CD8-positive, alpha-beta memory T cell (primary cell): ENCODE data around the gene PPARD. TPM values are rescaled to one million over a fixed set of nuclear protein-coding genes. Genes with fewer than 3 reads are reported as not detected.
A peak's percentile ranks its signal among the peaks of the same experiment; 100 is the strongest.

Source experiments
- CTCF ChIA-PET: fragments of 350-600 bp; sonication (Branson Sonifier 250); formaldehyde crosslinking; loops from one replicate; lab custom pipeline; 2021; ENCODE audit warnings: antibody characterized with exemption; lab: Charles Lee
- POLR2A ChIA-PET: fragments of 350-600 bp; sonication (Branson Sonifier 250); formaldehyde crosslinking; loops from one replicate; lab custom pipeline; 2021; ENCODE audit warnings: antibody characterized with exemption; lab: Charles Lee
- DNase-seq, 5 donors: peaks; one replicate each; pipeline versions ENCODE4 v3.0.0 to v3.0.0-alpha.2; 2020 to 2022; ENCODE audit warnings: mixed read lengths in 1 of 5
- H3K27ac ChIP-seq: one replicate; pipeline ENCODE4 v1.7.0; 2013; ENCODE audit warnings: low read depth, mild to moderate bottlenecking, low read length, moderate library complexity
- H3K27me3 ChIP-seq: 2 replicates; pipeline ENCODE4 v1.7.0; 2013; ENCODE audit warnings: low read length, mild to moderate bottlenecking; ENCODE audit not compliant: insufficient read depth, poor library complexity, severe bottlenecking
- H3K36me3 ChIP-seq: 2 replicates; pipeline ENCODE4 v1.7.0; 2013; ENCODE audit warnings: mild to moderate bottlenecking, low read length, moderate library complexity; ENCODE audit not compliant: insufficient read depth
- H3K4me1 ChIP-seq: 2 replicates; pipeline ENCODE4 v1.7.0; 2013; ENCODE audit warnings: mild to moderate bottlenecking, low read length, moderate library complexity; ENCODE audit not compliant: insufficient read depth
- H3K4me3 ChIP-seq: 2 replicates; pipeline ENCODE4 v1.7.0; 2013; ENCODE audit warnings: mild to moderate bottlenecking, low read length
- H3K9me3 ChIP-seq: 2 replicates; pipeline ENCODE4 v1.7.0; 2013; ENCODE audit warnings: mild to moderate bottlenecking, low read length
- H3K27ac Mint-ChIP-seq, 8 donors: one replicate each; pipeline ENCODE4 v1.8.0; 2020 to 2021; ENCODE audit warnings: mixed read lengths in 8 of 8, mild to moderate bottlenecking in 6 of 8, inconsistent platforms in 3 of 8, moderate library complexity in 3 of 8
- H3K27me3 Mint-ChIP-seq, 2 donors: one replicate each; pipeline ENCODE4 v1.8.0; 2020 to 2021; ENCODE audit warnings: mixed read lengths in 2 of 2, mild to moderate bottlenecking in 1 of 2, moderate library complexity in 1 of 2
- H3K36me3 Mint-ChIP-seq, 3 donors: one replicate each; pipeline ENCODE4 v1.8.0; 2020 to 2021; ENCODE audit warnings: mixed read lengths in 3 of 3, inconsistent platforms in 1 of 3, mild to moderate bottlenecking in 1 of 3
- H3K4me1 Mint-ChIP-seq, 3 donors: one replicate each; pipeline ENCODE4 v1.8.0; 2020 to 2021; ENCODE audit warnings: mixed read lengths in 3 of 3, inconsistent platforms in 1 of 3, mild to moderate bottlenecking in 1 of 3
- H3K4me3 Mint-ChIP-seq, 7 donors: one replicate each; pipeline ENCODE4 v1.8.0; 2020 to 2021; ENCODE audit warnings: mixed read lengths in 7 of 7, mild to moderate bottlenecking in 6 of 7, moderate library complexity in 4 of 7, inconsistent platforms in 2 of 7
- H3K9me3 Mint-ChIP-seq, 5 donors: one replicate each; pipeline ENCODE4 v1.8.0; 2020 to 2022; ENCODE audit warnings: mixed read lengths in 5 of 5, mild to moderate bottlenecking in 3 of 5, moderate library complexity in 2 of 5, inconsistent platforms in 1 of 5
- polyA plus RNA-seq: library from polyadenylated mRNA; unstranded; fragments of 300-500 nt; fragmentation: Illumina TruSeq; gene quantifications from one replicate; pipeline ENCODE4 v1.2.3, GENCODE V29; 2021
- total RNA-seq, 2 experiments: library from RNA; stranded (reverse); gene quantifications; one replicate each; pipeline ENCODE4 v1.2.3, GENCODE V29; 2021

The PPARD gene
- total and polyA plus RNA-seq, 3 experiments from 2014 or later = 7.7 to 16.2 (median 14.8) TPM

DNA sequence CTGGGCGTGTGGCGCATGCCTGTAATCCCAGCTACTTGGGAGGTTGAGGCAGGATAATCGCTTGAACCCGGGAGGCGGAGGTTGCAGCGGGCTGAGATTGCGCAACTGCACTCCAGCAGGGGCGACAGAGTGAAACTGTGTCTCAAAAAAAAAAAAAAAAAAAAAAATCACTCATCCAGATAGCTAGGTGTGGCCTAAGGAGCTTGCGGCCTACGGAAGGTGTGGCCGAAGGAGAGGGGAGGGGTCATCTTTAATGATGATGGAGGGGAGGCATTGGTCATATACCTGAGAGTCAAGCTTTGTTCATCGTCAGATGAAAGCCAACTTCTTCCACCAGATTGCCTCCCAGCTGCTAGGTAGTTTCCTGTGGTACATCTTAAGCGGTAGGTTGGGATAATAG is 801 bp upstream of the PPARD start:
- ChIA-PET CTCF (interaction anchor here (0.6 to 6.7 kb wide), 32 partner anchors 9 to 397 kb away, joined by 3 to 111 read pairs (median 5); partner anchors contain the start of genes ARMC12, DEF6, FANCE and RPL10A), POLR2A (interaction anchor here (0.5 to 1.5 kb wide), 8 partner anchors 9 to 1568 kb away, joined by 3 to 7 read pairs (median 4); partner anchors contain the start of genes DEF6 and FANCE)
- no peak for DNase-seq
- peaks cover 0 to 22% (median 4%) of the 10 kb centered on the region in 3 donors for H3K36me3 Mint-ChIP-seq
- peak overlapping the region in 2 of 8 donors; percentile 11 to 45 for H3K27ac Mint-ChIP-seq
- peaks cover 0 to 1% of the 10 kb centered on the region in 2 donors for H3K27me3 Mint-ChIP-seq
- Histone ChIP-seq H3K4me1 (peaks cover 43% of the 10 kb centered on the region), H3K27me3 (no peaks in the 10 kb centered on the region), H3K4me3 (no peak overlapping the region), H3K27ac (no peak overlapping the region), H3K36me3 (peaks cover 3% of the 10 kb centered on the region), H3K9me3 (no peaks in the 10 kb centered on the region)
- peak overlapping the region in 1 of 7 donors; percentile 96 for H3K4me3 Mint-ChIP-seq
- peaks cover 43 to 54% (median 51%) of the 10 kb centered on the region in 3 donors for H3K4me1 Mint-ChIP-seq
- no peaks in the 10 kb centered on the region for H3K9me3 Mint-ChIP-seq

DNA sequence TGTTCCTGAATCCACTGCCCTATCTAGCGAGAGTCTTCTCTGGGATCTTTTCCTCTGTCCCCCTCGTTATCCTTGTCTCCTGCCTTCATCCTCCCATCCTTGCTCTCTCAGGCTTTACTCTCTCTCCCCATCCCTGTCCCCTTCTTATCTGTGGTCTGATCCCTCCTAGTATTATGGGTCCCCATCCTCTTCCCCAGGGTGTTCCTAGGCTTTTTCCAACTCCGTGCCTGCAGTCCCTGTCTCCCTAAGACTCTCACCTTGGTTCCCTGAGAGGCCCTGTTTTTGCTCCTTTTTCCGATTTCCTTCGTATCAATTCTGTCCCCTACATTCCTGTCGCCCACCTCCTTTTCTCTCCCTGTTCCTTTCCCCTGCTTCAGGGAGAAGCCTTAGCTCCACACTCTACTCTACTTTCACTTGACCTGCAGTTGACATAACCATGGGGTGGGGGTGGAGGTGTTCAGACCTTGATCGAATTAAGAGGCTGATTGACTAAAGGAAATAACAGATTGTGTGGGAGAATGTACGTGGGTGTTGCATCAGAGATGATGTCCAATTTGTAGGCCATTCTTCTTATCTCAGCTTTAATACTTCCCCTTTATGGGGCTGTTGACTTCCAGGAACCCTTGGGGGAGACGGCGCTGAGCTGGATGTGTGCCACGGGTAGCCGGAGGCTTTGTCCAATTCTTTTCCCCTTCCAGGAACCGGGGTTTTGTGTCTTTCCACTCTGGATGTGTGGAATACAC is 905 bp downstream of the PPARD start:
- ChIA-PET POLR2A (interaction anchor here (0.6 to 1.0 kb wide), 4 partner anchors 98 to 209 kb away, joined by 3 read pairs; partner anchors contain the start of gene RPL10A), CTCF (interaction anchor here (1.0 to 6.7 kb wide), 13 partner anchors 10 to 125 kb away, joined by 3 to 111 read pairs (median 6); partner anchors contain the start of genes DEF6, FANCE and RPL10A)
- H3K27ac ChIP-seq = peak overlapping the region; percentile 79
- H3K4me1 Mint-ChIP-seq = peaks cover 48 to 56% (median 54%) of the 10 kb centered on the region in 3 donors
- H3K9me3 Mint-ChIP-seq = no peaks in the 10 kb centered on the region
- no peaks in the 10 kb centered on the region for H3K9me3 ChIP-seq
- peak overlapping the region; percentile 90 for H3K4me3 ChIP-seq
- peaks cover 57% of the 10 kb centered on the region for H3K4me1 ChIP-seq
- H3K27me3 Mint-ChIP-seq = peaks cover 0 to 1% of the 10 kb centered on the region in 2 donors
- DNase-seq = no peak
- H3K27ac Mint-ChIP-seq = peak overlapping the region; percentile 72 to 98 (median 95)
- H3K36me3 ChIP-seq = peaks cover 3% of the 10 kb centered on the region
- peaks cover 0 to 33% (median 6%) of the 10 kb centered on the region in 3 donors for H3K36me3 Mint-ChIP-seq
- no peaks in the 10 kb centered on the region for H3K27me3 ChIP-seq
- H3K4me3 Mint-ChIP-seq = peak overlapping the region; percentile 86 to 98 (median 95)

DNA sequence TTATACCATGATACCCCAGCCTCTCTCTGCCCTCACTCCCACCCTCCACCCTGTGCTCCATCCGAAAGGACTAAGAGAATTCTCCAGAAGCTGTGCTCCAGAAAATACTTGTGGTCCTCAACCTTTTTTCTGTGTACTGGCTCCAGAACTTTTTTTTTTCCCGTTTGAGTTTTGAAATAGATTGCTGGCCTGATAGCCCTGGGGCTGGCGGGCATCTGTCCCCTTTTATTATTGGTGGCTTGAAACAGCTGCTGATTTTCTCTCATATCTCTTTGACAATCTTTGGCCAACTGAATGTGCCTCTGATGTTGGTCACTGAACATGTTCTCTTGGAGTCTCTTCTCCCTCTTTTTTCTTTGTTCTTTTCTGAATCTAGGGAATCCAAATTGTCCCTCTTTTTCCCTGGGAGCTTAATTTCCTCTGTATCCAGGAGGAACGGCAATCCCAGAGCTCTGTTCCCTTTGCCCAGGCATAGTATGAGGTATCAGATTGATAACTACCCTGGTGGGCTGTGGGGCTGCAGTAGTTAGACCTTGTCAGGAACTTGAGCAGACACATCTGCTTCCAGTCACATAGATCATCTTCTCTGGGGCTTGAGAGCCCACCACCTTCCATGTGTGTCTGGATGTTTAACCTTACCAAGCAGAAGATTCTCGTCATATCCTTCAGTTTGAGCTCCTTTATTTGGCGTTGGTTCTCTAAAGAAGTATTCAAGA is 1.6 kb downstream of the PPARD start:
- Histone ChIP-seq H3K4me3 (peak overlapping the region; percentile 90), H3K4me1 (peaks cover 63% of the 10 kb centered on the region), H3K27me3 (no peaks in the 10 kb centered on the region), H3K36me3 (peaks cover 3% of the 10 kb centered on the region), H3K9me3 (no peaks in the 10 kb centered on the region), H3K27ac (no peak overlapping the region)
- DNase-seq = no peak
- no peaks in the 10 kb centered on the region for H3K9me3 Mint-ChIP-seq
- H3K36me3 Mint-ChIP-seq = peaks cover 0 to 39% (median 9%) of the 10 kb centered on the region in 3 donors
- H3K27me3 Mint-ChIP-seq = peaks cover 0 to 1% of the 10 kb centered on the region in 2 donors
- POLR2A ChIA-PET = interaction anchor here (0.8 kb wide), 1 partner anchor 124 kb away, joined by 3 read pairs; the partner anchor contains the start of gene RPL10A
- CTCF ChIA-PET = interaction anchor here (1.0 to 6.7 kb wide), 7 partner anchors 16 to 124 kb away, joined by 3 to 111 read pairs (median 5); partner anchors contain the start of genes DEF6, FANCE and RPL10A
- H3K4me3 Mint-ChIP-seq = peak overlapping the region; percentile 86 to 98 (median 95)
- peaks cover 53 to 62% (median 61%) of the 10 kb centered on the region in 3 donors for H3K4me1 Mint-ChIP-seq
- H3K27ac Mint-ChIP-seq = peak overlapping the region; percentile 55 to 97 (median 92)

DNA sequence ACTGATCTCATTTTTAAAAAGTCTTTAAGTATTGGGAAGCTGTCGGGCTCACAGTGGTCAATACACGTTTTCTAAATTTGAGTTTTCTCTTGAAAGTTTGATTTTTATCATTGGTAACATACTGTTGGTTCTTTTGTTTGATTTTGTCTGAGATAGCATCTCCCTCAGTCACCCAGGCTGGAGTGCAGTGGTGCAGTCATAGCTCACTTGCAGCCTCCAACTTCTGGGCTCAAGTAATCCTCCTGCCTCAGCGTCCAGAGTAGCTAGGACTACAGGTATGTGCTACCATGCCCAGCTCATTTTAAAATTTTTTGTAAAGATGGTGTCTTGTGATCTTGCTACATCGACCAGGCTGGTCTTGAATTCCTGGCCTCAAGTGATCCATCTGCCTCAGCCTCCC is 9.1 kb downstream of the PPARD start:
- peaks cover 16% of the 10 kb centered on the region for H3K36me3 ChIP-seq
- Mint-ChIP-seq H3K27me3 (no peaks in the 10 kb centered on the region), H3K9me3 (no peaks in the 10 kb centered on the region), H3K4me1 (peaks cover 42 to 70% (median 58%) of the 10 kb centered on the region in 3 donors), H3K36me3 (peaks cover 18 to 75% (median 35%) of the 10 kb centered on the region in 3 donors), H3K4me3 (no peak overlapping the region), H3K27ac (peak overlapping the region in 5 of 8 donors; percentile 20 to 77 (median 52))
- H3K4me3 ChIP-seq = no peak overlapping the region
- ChIA-PET POLR2A (interaction anchor here (0.6 kb wide), 1 partner anchor 1115 kb away, joined by 6 read pairs; the partner anchor contains the start of gene HMGA1), CTCF (interaction anchor here (0.7 to 1.3 kb wide), 2 partner anchors 10 to 364 kb away, joined by 3 read pairs; no protein-coding TSS in a partner anchor)
- peaks cover 39% of the 10 kb centered on the region for H3K4me1 ChIP-seq
- no peaks in the 10 kb centered on the region for H3K27me3 ChIP-seq
- no peak for DNase-seq
- no peak overlapping the region for H3K27ac ChIP-seq
- H3K9me3 ChIP-seq = no peaks in the 10 kb centered on the region

DNA sequence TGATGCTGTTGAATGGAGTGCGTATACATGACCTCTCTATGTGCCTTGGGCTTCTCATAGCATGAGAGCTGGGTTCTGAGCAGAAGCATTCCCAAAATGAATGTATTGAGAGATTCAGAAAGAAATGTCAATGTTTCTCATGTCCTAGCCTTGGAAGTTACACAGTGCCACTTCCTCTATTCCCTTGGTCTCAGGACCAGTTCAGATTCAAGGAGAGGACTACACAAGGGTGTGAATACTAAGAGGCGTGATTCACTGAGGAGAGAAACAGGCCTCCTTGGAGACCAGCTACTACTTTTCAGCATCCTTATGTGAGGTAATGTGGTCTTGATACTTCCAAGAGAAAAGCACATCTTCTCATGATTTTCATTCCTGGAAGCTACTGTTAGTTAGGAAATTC is 10.4 kb downstream of the PPARD start:
- Mint-ChIP-seq H3K9me3 (no peaks in the 10 kb centered on the region), H3K27ac (peak overlapping the region in 6 of 8 donors; percentile 3 to 78 (median 19)), H3K4me1 (peaks cover 38 to 62% (median 50%) of the 10 kb centered on the region in 3 donors), H3K4me3 (no peak overlapping the region), H3K36me3 (peaks cover 20 to 78% (median 41%) of the 10 kb centered on the region in 3 donors), H3K27me3 (no peaks in the 10 kb centered on the region)
- H3K27ac ChIP-seq = no peak overlapping the region
- no peaks in the 10 kb centered on the region for H3K27me3 ChIP-seq
- no peak for DNase-seq
- H3K4me1 ChIP-seq = peaks cover 37% of the 10 kb centered on the region
- CTCF ChIA-PET = interaction anchor here (1.5 kb wide), 1 partner anchor 11 kb away, joined by 7 read pairs; the partner anchor contains the start of gene PPARD
- no peaks in the 10 kb centered on the region for H3K9me3 ChIP-seq
- H3K4me3 ChIP-seq = no peak overlapping the region
- H3K36me3 ChIP-seq = peaks cover 25% of the 10 kb centered on the region
- POLR2A ChIA-PET = no interaction called here

DNA sequence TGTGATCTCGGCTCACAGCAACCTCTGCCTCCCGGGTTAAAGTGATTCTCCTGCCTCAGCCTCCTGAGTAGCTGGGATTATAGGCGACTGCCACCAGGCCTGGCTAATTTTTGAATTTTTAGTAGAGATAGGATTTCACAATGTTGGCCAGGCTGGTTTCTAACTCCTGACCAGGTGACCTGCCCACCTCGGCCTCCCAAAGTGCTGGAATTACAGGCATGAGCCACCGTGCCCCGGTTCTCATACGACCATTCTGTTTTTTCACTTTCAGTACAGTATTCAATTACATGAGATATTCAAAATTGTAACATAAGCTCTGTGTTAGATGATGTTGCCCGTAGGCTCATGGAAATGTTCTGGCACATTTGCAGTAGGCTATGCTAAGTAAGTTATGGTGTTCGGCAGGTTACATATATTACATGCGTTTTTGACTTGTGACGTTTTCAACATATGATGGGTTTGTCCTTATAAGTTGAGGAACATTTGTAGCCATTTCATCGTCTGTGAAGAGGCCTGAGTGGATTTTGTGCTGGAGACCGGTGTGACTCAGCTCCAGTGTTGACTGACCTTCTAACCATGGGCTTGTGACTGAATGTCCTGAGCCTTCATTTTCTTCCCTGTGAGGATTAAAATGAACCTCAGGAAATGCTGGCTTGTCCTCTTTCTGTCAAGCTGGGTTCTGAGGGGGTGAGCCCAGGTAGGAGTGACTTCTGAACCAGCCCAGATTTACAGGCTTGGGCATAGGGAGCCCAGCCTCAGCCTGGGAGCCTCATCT is 12.2 kb downstream of the PPARD start:
- Histone ChIP-seq H3K27ac (no peak overlapping the region), H3K9me3 (no peaks in the 10 kb centered on the region), H3K36me3 (peaks cover 25% of the 10 kb centered on the region), H3K27me3 (no peaks in the 10 kb centered on the region), H3K4me3 (no peak overlapping the region), H3K4me1 (peaks cover 23% of the 10 kb centered on the region)
- H3K9me3 Mint-ChIP-seq = no peaks in the 10 kb centered on the region
- H3K36me3 Mint-ChIP-seq = peaks cover 20 to 82% (median 33%) of the 10 kb centered on the region in 3 donors
- no peak overlapping the region for H3K4me3 Mint-ChIP-seq
- H3K27me3 Mint-ChIP-seq = no peaks in the 10 kb centered on the region
- ChIA-PET CTCF (interaction anchor here (1.3 kb wide), 1 partner anchor 13 kb away, joined by 5 read pairs; the partner anchor contains the start of gene PPARD), POLR2A (no interaction called here)
- no peak overlapping the region for H3K27ac Mint-ChIP-seq
- no peak for DNase-seq
- peaks cover 34 to 61% (median 49%) of the 10 kb centered on the region in 3 donors for H3K4me1 Mint-ChIP-seq

DNA sequence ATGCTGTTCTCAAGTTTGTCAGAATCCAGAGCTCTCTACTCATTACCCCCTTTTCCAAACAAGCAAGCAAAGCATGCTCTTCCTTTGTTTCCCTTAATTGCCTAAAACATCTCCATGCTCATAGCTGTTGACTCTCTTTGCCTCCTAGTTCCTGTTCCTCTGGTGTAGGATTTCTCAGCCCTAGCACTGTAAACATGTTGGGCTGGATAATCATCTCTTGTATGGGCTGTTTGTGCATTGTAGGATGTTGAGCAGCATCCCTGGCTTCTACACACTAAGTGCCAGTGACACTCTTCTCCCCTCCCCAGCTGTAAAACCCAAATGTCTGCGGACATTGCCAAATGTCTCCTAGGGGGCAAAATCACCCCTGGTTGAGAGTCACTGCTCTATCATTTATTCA is 14.0 kb downstream of the PPARD start:
- Mint-ChIP-seq H3K36me3 (peaks cover 16 to 80% (median 28%) of the 10 kb centered on the region in 3 donors), H3K4me1 (peaks cover 31 to 63% (median 54%) of the 10 kb centered on the region in 3 donors), H3K9me3 (no peaks in the 10 kb centered on the region), H3K4me3 (no peak overlapping the region), H3K27me3 (no peaks in the 10 kb centered on the region), H3K27ac (peak overlapping the region in 2 of 8 donors; percentile 23 to 63)
- Histone ChIP-seq H3K27ac (no peak overlapping the region), H3K4me1 (peaks cover 20% of the 10 kb centered on the region), H3K36me3 (peaks cover 25% of the 10 kb centered on the region), H3K9me3 (no peaks in the 10 kb centered on the region), H3K4me3 (no peak overlapping the region), H3K27me3 (no peaks in the 10 kb centered on the region)
- ChIA-PET CTCF (interaction anchor here (1.0 kb wide), 1 partner anchor 95 kb away, joined by 3 read pairs; no protein-coding TSS in a partner anchor), POLR2A (no interaction called here)
- no peak for DNase-seq
